SW 1271 (cell line): ENCODE results near the gene HSPB6.
A peak's percentile ranks its signal among the peaks of the same experiment; 100 is the strongest.

ENCODE experiments used
- DNase-seq, 2 experiments: peaks; one replicate each; lab custom pipeline; 2025; lab: John Stamatoyannopoulos, UW

Gene HSPB6

DNA sequence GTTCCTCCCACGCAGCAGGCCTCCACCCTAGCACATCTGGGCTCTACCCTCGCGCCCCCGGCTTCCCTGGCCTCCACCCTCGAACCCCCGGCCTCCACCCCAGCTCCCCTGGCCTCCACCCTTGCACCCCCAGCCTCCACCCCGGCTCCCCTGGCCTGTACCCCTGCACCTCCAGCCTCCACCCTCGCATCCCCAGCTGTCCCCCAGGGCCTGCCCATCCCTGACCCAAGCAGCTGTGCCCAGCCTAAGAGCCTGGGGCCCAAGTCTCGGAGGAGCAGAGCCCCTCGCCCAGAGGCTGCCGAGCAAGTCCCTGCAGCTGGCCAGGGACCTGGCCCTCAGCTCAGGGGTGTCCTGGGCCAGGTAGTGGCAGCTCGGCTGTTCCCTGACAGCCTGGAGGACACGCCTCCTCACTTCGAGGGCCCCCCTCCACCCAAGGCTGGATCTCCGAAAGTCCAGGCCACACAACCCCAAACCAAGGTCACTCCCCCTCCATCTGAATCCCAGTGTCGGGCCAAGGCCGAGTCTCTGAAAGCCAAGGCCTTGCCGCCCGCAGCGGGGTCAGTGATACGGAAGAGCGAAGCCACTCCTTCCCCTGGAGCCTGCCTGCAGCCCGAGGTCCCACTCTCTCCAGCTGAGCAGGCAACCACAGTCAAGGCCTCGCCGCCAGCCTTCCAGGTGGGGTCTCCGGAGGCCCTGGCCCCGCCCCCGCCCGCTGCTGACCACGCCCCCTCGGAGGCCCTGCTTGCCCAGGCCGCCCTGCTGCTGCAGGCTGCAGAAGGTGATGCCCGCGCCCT lies 10.7 kb upstream of the HSPB6 start:
- DNase-seq: no peak

DNA sequence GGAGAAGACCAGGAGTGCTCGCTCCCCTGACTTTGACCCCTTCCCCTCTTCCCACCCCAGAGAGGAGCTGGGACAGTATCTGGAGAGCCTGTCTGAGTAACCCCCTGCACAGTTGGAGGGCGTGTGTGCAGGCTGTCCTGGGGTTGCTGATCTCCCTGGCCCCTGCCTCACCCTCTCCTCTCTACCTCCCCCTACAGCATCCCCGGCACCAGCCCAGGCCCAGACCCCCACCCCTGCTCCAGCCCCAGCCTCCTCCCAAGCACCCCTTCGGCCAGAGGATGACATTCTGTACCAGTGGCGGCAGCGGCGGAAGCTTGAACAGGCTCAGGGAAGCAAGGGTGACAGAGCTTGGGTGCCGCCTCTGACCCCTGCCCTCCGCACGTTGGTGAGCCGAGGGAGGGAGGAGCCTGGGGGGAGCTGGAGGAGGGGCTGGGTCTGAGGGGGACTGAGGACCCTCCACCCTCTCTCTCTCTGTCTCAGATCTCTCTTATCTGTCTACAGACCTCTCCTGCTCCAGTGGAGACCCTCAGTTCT lies 9.8 kb upstream of the HSPB6 start:
- DNase-seq: no peak

GRCh38 chr19:35764432-35765315 lies 7.8 kb upstream of the HSPB6 start:
- DNase-seq: no peak

DNA sequence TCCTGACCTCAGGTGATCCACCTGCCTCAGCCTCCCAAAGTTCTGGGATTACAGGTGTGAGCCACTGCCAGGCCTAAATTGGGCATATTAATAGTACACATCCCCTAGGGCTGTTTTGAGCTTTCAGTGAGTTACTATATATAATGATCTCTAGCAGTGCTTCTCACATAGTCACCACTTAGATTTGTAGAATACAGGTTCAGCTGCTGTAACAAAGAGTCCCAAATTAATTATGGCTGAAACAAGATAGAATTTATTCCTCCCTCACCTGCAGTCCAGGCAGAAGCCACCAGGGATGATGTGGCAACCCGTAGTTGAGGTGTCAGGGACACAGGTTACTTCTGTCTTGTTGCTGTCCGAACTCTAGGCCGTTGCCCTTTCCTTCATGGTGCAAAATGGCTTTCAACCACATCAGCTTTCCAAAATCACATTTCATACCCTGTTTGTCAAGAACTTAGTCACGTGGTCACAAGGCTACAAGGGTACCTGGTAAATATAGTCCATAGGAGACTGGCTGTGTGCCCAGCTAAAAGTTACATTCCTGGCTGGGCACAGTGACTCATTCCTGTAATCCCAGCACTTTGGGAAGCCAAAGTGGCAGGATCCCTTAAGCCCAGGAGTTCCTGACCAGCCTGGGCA lies 4.0 kb upstream of the HSPB6 start:
- no peak for DNase-seq

- no peak for DNase-seq
Observed at GRCh38 chr19:35759697-35760096, 2.9 kb upstream of the HSPB6 start.

GRCh38 chr19:35757749-35758608 lies 1.1 kb upstream of the HSPB6 start, which contains the start of gene PROSER3:
Gene PROSER3 (plus strand): TSS chr19:35758176. CDS start chr19:35758216, 40 bp downstream.
- DNase-seq: peak; percentile 93 to 97

DNA sequence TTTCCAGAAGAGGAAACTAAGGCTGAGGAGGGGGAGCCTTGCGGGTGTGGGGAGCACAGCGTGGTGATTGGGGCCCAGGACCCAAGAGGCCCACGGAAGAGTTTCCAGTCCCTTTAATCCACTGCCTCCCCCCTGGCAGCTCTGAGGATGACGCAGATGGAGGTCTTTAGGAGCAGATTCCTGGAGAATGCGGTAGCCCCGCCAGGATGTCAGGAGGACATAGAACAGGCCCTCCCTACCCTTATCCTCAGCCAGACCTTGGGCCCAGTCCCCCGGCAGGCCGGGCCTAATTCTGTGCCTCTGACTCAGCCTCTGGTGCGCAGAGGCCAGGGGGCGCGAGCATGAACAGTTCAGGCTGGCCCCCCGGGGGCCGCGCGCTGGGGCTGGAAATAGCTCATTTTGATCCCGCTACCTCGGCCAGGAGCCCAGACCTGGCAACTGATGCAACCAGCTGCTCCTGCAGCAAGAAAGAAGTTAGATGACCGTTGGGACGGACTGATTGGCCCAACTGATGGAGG lies 461 bp upstream of the HSPB6 start:
- no peak for DNase-seq

DNA sequence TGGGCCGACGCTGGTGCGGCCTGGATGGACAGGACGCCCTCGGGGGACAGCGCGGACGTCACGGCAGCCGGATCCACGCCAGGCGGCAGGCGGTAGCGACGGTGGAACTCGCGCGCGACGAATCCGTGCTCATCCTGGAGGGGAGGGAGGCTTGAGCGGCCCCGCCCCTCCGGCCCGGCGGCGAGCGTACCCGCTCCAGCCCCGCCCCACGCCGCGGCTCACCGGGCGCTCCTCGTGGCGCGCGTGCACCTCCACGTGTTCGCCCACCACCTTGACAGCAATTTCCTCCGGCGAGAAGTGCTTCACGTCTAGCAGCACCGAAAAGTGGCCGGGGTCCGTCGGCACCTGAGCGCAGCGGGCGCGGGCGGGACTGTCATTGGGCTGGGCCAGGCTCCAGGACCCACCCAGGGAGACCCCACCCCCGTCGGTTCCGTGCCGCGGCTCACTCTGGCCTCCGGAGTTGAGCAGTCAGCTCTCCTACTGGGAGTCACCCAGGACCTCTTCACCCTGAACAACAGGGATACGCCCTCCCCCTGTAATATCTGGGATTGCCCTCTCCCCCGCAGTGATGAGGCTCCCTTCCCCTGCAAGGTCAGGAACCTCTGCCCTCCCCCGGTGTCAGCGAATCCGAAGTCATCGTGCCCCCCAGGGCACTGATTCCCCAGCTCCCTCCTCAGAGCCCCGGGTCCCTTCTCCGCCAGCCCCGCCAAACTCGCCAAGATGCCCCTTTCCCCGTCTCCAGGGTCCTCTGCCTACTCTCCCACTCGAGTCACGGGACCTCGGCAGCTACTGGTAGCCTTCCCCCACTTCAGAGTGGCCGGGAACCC lies 1.1 kb downstream of the HSPB6 start:
- no peak for DNase-seq

DNA sequence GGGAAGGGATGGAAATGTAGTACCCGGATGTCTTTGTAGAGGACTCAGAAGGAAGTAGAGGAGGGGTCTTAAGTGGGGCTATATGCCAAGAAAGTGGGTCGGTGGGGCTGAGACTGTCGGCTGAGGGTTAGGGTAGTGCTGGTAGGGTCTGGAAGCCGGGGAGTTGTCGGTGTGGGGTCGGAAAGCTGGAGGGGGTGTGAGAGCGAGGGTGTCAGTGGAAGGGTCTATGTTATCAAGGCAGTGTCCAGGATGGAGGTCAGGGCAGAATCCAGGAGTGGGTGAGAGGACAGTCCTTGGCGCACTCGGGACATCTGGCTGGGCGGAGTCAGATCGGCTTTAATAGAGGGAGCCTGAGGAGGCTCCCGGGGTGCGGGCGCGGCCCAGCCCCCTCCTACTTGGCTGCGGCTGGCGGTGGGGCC lies 1.7 kb downstream of the HSPB6 start:
- DNase-seq: no peak

- DNase-seq: no peak
Observed at GRCh38 chr19:35754370-35755130, 2.3 kb downstream of the HSPB6 start.

DNA sequence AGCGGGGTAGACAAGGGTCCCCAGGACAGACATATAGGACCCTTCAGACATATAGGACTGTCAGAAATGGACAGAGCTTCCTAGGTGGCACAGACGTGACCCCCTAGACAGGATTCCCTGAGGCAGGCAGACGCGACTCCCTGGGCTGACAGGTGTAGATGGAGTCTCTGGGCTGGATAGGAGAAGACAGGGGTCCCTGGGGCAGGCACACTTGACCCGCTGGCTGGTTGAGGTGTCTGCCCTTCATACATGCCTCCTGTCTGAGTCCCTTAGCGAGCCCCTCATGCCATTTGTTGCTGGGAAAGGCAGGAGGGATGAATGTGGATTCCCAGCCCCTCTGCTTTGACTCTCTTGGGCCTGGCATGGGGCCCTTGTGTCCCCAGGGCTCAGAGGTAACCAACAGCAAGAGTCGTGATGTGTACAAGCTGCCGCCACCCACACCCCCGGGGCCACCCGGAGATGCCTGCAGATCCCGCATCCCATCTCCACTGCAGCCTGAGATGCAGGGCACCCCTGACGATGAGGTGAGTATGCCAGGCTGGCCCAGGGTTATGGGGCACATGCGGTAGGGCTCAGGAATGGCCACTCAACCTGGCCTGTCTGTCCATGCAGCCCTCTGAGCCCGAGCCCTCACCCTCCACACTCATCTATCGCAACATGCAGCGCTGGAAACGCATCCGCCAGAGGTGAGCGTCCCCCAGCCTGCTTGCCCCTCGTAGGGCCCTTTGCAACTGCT lies 3.0 kb downstream of the HSPB6 start:
- DNase-seq: no peak

- DNase-seq: no peak
Observed at GRCh38 chr19:35752746-35753350, 4.0 kb downstream of the HSPB6 start.

GRCh38 chr19:35751839-35752745 lies 4.7 kb downstream of the HSPB6 start:
- DNase-seq: no peak

- no peak for DNase-seq
Observed at GRCh38 chr19:35750167-35750566, 6.7 kb downstream of the HSPB6 start.

DNA sequence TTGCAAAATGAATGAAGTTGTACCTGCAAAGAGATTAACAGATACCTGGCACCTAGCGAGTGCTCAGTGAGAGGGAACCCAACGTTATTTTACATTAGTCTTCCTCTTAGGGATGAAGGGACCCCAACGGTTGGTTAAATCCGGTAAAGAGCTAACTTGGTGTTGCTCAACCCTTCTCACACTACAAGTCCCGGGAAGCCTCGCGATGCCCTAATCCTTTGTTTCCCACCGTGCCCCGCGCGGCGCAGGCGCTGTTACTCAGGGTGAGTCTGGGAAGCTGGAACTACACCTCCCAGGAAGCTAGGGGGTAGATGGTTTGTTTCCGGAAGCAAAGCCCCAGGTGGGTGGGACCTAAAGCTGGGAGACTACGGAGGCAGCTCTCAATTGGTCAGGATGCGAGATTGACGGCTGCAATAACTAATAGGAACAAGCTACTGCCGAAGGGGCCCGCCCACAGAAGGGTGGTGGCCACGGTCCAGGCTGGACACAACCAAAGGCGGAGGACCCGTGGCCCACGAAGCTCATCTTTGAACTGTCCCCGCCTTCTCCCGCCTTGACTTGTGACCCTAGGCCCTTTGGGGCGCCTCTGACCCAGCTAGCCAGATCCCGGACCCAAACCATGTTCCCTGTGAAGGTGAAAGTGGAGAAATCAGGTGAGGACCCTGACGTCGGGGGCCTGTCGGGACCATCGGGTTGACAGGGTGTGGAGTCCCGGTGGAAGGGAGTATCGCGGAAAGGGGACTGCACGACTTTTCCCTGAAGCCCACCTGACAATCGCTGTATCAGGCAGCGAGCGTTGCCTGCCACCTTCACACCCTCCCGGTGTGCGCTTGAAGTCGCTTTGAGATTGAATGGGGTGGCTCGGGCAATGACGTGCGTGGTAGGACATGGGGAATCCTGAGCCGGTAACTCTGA lies 8.5 kb downstream of the HSPB6 start, which contains the start of gene LIN37:
Gene LIN37 (plus strand): TSS at position 471 of the 915 bp plus-strand sequence. CDS start 149 bp downstream, at position 620.
- DNase-seq: peak; percentile 95 to 96

GRCh38 chr19:35746531-35746930 lies 10.3 kb downstream of the HSPB6 start:
- no peak for DNase-seq
